Measurements from ENCODE around the gene UGGT2. TPM values are rescaled to one million over a fixed set of nuclear protein-coding genes. Genes with fewer than 3 reads are reported as not detected.

Gene UGGT2
- total RNA-seq, 3 donors from 2014 or later = 65.3 to 70.7 (median 67.2) TPM

DNA sequence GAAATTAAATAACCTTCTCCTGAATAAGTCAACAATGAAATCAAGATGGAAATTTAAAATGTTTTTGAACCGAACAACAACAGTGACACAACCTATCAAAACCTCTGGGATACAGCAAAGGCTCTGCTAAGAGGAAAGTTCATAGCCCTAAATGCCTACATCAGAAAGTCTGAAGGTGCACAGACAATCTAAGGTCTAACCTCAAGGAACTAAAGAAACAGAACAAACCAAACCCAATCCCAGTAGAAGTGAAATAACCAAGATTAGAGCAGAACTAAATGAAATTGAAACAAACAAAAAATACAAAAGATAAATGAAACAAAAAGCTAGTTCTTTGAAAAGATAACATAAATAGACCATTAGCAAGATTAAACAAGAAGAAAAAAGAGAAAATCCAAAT, 9.0 kb downstream of the UGGT2 start:
- H3K4me1 ChIP-seq = no peaks in the 10 kb centered on the region
- H3K27ac ChIP-seq = no peak overlapping the region
- no peaks in the 10 kb centered on the region for H3K27me3 ChIP-seq
- H3K4me3 ChIP-seq = no peak overlapping the region
- intact Hi-C loops (cut with DNase I; ENCODE audit: low total_unique reads) = no loop called here
- peaks cover 11 to 12% of the 10 kb centered on the region in 2 donors for H3K9me3 ChIP-seq
- no peak for TF ChIP-seq POLR2AphosphoS5 (IDR thresholded peaks at IDR 0.05)
- no peaks in the 10 kb centered on the region for H3K36me3 ChIP-seq
- no peak for DNase-seq (ENCODE audit: low spot score in 2 of 2)

DNA sequence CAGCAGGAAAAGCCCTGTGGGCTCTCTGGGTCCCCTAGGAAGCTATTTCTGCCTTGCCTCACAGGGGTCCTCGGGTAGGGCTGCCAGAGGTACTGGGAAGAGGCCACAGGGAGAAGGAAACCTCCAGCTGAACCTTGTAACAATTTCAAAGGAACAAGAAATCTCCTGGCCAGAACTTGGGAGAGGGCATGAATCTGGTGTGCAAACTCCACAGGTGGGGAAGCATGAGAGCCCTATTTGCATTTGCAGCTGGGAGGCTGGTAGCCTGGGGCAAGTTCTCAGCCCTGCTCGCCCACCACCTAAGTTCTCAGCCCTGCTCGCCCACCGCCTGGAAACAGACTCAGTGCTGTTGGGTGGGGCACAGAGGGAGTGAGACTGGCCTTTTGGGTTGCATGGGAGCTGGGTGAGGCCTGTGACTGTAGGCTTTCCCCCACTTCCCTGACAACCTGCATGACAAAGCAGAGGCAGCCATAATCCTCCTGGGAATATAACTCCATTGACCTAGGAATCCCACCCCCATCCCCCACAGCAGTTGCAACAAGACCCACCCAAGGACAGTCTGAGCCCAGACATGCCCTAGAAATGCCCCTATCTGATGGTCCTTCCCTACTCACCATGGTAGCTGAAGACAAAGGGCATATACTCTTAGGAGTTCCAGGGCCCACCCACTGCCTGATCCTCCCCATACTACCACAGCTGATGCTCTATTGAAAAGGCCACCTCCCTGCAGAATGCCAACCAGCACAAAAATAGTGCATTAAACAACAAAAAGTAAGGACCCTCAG, 11.7 kb downstream of the UGGT2 start:
- H3K36me3 ChIP-seq = no peaks in the 10 kb centered on the region
- H3K4me1 ChIP-seq = no peaks in the 10 kb centered on the region
- intact Hi-C loops (cut with DNase I; ENCODE audit: low total_unique reads) = no loop called here
- H3K27ac ChIP-seq = no peak overlapping the region
- no peaks in the 10 kb centered on the region for H3K27me3 ChIP-seq
- TF ChIP-seq, protein P1, sequence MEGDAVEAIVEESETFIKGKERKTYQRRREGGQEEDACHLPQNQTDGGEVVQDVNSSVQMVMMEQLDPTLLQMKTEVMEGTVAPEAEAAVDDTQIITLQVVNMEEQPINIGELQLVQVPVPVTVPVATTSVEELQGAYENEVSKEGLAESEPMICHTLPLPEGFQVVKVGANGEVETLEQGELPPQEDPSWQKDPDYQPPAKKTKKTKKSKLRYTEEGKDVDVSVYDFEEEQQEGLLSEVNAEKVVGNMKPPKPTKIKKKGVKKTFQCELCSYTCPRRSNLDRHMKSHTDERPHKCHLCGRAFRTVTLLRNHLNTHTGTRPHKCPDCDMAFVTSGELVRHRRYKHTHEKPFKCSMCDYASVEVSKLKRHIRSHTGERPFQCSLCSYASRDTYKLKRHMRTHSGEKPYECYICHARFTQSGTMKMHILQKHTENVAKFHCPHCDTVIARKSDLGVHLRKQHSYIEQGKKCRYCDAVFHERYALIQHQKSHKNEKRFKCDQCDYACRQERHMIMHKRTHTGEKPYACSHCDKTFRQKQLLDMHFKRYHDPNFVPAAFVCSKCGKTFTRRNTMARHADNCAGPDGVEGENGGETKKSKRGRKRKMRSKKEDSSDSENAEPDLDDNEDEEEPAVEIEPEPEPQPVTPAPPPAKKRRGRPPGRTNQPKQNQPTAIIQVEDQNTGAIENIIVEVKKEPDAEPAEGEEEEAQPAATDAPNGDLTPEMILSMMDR (IDR thresholded peaks at IDR 0.05) = no peak
- TF ChIP-seq POLR2AphosphoS5 (IDR thresholded peaks at IDR 0.05) (no peak), POLR2A (IDR thresholded peaks at IDR 0.05) (no peak)
- H3K9me3 ChIP-seq = peaks cover 7% of the 10 kb centered on the region in 2 donors
- DNase-seq (ENCODE audit: low spot score in 2 of 2) = no peak
- no peak overlapping the region for H3K4me3 ChIP-seq

DNA sequence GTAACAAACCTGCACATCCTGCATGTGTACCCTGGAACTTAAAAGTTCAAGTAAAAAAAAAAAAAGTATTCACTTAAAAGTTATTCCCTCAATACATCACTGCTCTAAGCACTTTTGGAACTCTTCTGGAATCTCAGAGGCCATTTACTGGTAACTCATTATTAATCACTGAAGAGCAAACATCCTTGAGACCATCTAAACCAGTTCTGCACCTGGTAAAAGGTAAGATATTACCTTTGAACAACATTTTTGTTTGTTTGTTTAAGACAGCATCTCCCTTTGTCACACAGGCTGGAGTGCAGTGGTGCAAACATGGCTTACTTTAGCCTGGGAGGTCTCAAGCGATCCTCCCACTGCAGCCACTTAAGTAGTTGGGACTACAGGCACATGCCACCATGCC, 16.7 kb downstream of the UGGT2 start:
- Histone ChIP-seq H3K36me3 (no peaks in the 10 kb centered on the region), H3K27me3 (no peaks in the 10 kb centered on the region), H3K9me3 (peaks cover 0 to 7% of the 10 kb centered on the region in 2 donors), H3K27ac (no peak overlapping the region), H3K4me1 (no peaks in the 10 kb centered on the region), H3K4me3 (no peak overlapping the region)
- no peak for DNase-seq (ENCODE audit: low spot score in 2 of 2)
- intact Hi-C loops (cut with DNase I; ENCODE audit: low total_unique reads) = no loop called here
- TF ChIP-seq, protein P1 (IDR thresholded peaks at IDR 0.05) = no peak
- TF ChIP-seq POLR2A (IDR thresholded peaks at IDR 0.05) (no peak), POLR2AphosphoS5 (IDR thresholded peaks at IDR 0.05) (no peak)

DNA sequence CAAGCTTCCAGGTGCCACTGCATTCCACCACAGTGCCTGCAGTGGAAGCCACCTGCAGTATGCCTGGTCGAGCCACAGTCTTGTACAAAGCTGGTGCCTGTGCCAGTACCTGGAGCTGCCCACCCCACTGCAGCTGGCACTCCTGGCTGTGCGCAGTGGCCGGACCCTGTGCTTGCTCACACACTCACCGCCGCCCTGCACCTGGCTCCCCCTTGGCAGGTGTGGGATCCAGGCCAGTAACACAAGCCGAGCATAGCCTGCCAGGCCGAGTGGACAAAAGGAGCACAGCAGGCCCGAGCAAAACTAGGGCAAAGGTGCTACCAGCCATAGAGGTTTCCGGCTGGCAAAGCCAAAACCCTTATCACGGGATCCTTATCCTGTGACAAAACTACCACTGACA, 18.5 kb downstream of the UGGT2 start:
- H3K27ac ChIP-seq = no peak overlapping the region
- no peak overlapping the region for H3K4me3 ChIP-seq
- DNase-seq (ENCODE audit: low spot score in 2 of 2) = no peak
- peaks cover 0 to 7% of the 10 kb centered on the region in 2 donors for H3K9me3 ChIP-seq
- TF ChIP-seq, protein P1 (IDR thresholded peaks at IDR 0.05) = no peak
- TF ChIP-seq POLR2AphosphoS5 (IDR thresholded peaks at IDR 0.05) (no peak), POLR2A (IDR thresholded peaks at IDR 0.05) (no peak)
- no peaks in the 10 kb centered on the region for H3K4me1 ChIP-seq
- no peaks in the 10 kb centered on the region for H3K27me3 ChIP-seq
- intact Hi-C loops (cut with DNase I; ENCODE audit: low total_unique reads) = no loop called here
- no peaks in the 10 kb centered on the region for H3K36me3 ChIP-seq

DNA sequence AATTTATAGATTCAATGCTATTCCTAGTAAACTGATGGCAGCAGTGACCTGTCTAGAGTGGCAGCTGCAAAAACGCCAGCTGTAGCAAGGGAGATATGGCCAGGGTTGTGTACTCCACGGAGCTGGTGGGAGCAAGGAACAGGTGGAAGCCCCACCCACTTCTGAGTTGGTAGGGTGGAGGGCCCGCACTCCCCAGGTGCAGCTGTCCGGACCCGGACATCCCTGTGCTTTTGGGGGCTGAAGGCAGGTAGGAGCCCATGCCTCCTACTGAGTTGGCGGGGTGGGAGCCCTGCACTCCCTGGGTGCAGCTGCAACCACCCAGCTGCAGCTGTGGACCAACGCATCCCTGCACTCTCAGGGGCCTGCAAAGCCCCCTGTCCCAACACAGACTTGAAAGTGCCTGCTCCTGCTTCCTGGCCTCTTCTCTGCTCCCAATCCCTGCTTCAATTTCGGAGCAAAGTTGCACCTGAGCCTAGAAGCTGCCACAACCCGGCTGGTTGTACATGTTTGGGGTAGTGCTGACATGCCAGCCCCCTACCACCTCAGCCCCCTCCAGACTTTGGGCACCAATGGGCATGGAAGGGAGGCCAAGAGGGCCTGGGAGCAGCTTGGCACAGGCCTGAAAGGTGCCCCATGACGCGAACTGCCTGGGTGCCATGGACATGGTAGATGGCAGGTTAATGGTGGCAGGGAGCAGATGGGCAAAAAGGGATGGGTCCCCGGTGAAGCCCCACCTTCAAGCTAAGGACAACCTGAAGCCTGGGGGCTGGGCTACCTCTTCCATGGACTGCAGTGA, 19.8 kb downstream of the UGGT2 start:
- H3K9me3 ChIP-seq = peaks cover 0 to 7% of the 10 kb centered on the region in 2 donors
- no peaks in the 10 kb centered on the region for H3K36me3 ChIP-seq

More for the DNA sequence above, 19.8 kb downstream of the UGGT2 start:
- TF ChIP-seq POLR2A (IDR thresholded peaks at IDR 0.05) = no peak
- TF ChIP-seq POLR2AphosphoS5 (IDR thresholded peaks at IDR 0.05) = no peak
- TF ChIP-seq, protein P1 (IDR thresholded peaks at IDR 0.05) = no peak
- intact Hi-C loops (cut with DNase I; ENCODE audit: low total_unique reads) = no loop called here
- Histone ChIP-seq H3K27ac (no peak overlapping the region), H3K4me3 (no peak overlapping the region), H3K4me1 (no peaks in the 10 kb centered on the region), H3K27me3 (no peaks in the 10 kb centered on the region)
- DNase-seq (ENCODE audit: low spot score in 2 of 2) = no peak

Measured in breast epithelium (tissue), 4 donors.